GM12872 (cell line): ENCODE results near the gene TADA2B.

Source experiments
- CTCF ChIP-seq: IDR thresholded peaks from 3 replicates; pipeline ENCODE4 v1.5.1; 2011; ENCODE audit warnings: low read depth, mild to moderate bottlenecking, low read length, moderate library complexity; ENCODE audit not compliant: insufficient read depth

Gene TADA2B

DNA sequence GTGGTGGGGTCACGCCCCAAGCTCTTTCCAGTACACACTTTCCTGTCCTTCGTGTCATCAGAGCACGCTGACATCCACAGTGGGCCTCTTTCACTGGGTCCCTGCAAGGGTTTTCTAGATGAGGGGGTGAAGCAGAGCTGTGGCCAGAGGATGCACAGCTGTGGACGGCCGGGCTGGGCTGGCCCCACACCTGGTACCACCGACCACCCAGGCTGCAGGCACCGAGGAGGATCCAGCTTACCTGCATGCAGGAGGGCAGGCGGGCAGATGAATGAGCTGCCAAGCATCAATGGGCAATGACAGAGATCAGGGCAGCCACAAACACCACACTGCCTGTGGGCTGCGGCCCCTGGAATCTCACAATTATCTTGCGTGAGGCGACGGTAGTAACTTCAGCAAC is 34.2 kb downstream of the TADA2B start:
- TF ChIP-seq CTCF: no peak

GRCh38 chr4:7078025-7078424 is 34.9 kb downstream of the TADA2B start:
- TF ChIP-seq CTCF: no peak

GRCh38 chr4:7083597-7084563 is 40.7 kb downstream of the TADA2B start:
- TF ChIP-seq CTCF: no peak

- no peak for TF ChIP-seq CTCF
Measured at GRCh38 chr4:7086384-7086783, 43.2 kb downstream of the TADA2B start.

GRCh38 chr4:7087036-7087435 is 43.9 kb downstream of the TADA2B start:
- no peak for TF ChIP-seq CTCF

DNA sequence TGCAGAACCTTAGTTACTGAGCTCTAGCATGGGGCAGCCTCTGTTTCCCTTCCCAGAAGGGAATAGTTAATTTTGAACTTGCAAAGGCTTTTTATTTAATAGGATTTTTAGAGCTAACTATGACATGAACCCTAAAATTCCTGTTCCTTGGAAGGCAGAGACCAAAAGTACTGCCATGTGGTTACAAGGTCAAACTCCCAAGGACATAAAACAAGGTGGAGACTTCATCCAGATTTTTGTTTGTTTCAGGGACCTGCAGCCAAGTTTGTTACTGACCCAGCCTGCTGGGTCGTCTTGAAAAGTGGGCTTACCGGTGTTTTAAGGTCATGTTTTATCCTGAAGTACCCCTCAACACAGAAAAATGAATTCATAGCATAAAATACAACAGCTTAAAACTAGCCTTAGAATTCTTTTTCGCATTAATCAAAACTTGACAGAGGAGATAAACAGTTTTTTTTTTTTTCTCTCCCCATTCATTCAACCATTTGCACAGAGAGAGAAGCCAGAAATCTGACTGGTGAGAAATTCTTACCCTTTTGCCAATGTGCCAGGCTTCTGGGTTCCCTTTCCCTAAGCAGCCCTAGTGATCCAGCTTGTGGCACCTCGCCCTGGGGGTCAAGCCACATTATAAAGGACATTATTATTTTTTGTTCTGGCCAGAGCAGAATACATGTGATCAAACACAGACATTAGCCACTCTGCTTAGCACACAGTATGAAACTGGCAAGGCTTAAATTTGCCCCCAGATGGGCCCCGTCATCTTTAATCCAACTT is 46.2 kb downstream of the TADA2B start:
- no peak for TF ChIP-seq CTCF

- TF ChIP-seq CTCF: no peak
Measured at GRCh38 chr4:7092026-7092425, 48.9 kb downstream of the TADA2B start.
